Spinal cord (tissue), 10 donors: Measurements from ENCODE around the gene HS3ST6. TPM values are rescaled to one million over a fixed set of nuclear protein-coding genes. Genes with fewer than 3 reads are reported as not detected.
A peak's percentile ranks its signal among the peaks of the same experiment; 100 is the strongest.
"Not testable (repeated sequence)": the region's sequence is repeated elsewhere in the genome, so short reads cannot be mapped to it uniquely, and the experiment has no call there.

Experiments used
- DNase-seq, 6 donors: peaks; one replicate each; pipeline versions ENCODE4 v3.0.0 to v3.0.0-alpha.2; 2013 to 2015; ENCODE audit warnings: low spot score in 6 of 6, low read depth in 4 of 6
- H3K27ac ChIP-seq: one replicate; pipeline ENCODE4 v1.5.1; 2013; ENCODE audit warnings: low read depth, low read length, control low read depth
- H3K27me3 ChIP-seq: one replicate; pipeline ENCODE4 v1.6.1; 2013; ENCODE audit warnings: low read length; ENCODE audit not compliant: control insufficient read depth, insufficient read depth
- H3K36me3 ChIP-seq: one replicate; pipeline ENCODE4 v1.6.1; 2013; ENCODE audit warnings: low read length; ENCODE audit not compliant: control insufficient read depth, insufficient read depth
- H3K4me1 ChIP-seq: one replicate; pipeline ENCODE4 v1.6.1; 2013; ENCODE audit warnings: low read length; ENCODE audit not compliant: control insufficient read depth, insufficient read depth
- H3K4me3 ChIP-seq: one replicate; pipeline ENCODE4 v1.5.1; 2013; ENCODE audit warnings: low read depth, low read length, control low read depth
- H3K9me3 ChIP-seq: one replicate; pipeline ENCODE4 v1.6.1; 2013; ENCODE audit warnings: low read length; ENCODE audit not compliant: control insufficient read depth, insufficient read depth
- WGBS: methylation state at CpG from one replicate; pipeline ENCODE4 v1.1.5; 2013; ENCODE audit warnings: missing lambda C conversion rate; ENCODE audit not compliant: insufficient coverage; 5-methylcytosine and 5-hydroxymethylcytosine counted together
- polyA plus RNA-seq, 2 donors: library from polyadenylated mRNA; unstranded; fragments of 120-200 nt; gene quantifications; one replicate each; pipeline ENCODE4 v1.2.1, GENCODE V29; 2013; ENCODE audit not compliant: insufficient read length in 2 of 2
- total RNA-seq, 2 donors: library from RNA; depleted of rRNA in 1 of 2; stranded (reverse); fragments of 120-200 nt in 1 of 2; fragments of >200 nt in 1 of 2; gene quantifications; one replicate each; pipeline versions ENCODE4 v1.2.3 to v1.2.4, GENCODE V29; 2013 to 2014
- donor health status: healthy.

The HS3ST6 gene
- total and polyA plus RNA-seq, 4 donors, result not detected

GRCh38 chr16:1929105-1929504 is 10.9 kb upstream of the HS3ST6 start:
- Histone ChIP-seq H3K9me3 (no peaks in the 10 kb centered on the region), H3K27ac (no peak overlapping the region), H3K36me3 (no peaks in the 10 kb centered on the region), H3K27me3 (peaks cover 6% of the 10 kb centered on the region), H3K4me3 (peak overlapping the region; percentile 33), H3K4me1 (peaks cover 12% of the 10 kb centered on the region)
- WGBS, result 13% methylated on average over 6 of the region's 11 CpGs
- DNase-seq, result peak in 2 of 6 donors; percentile 32 to 50

- WGBS, result 50% methylated on average over 6 of the region's 11 CpGs
- Histone ChIP-seq H3K36me3 (no peaks in the 10 kb centered on the region), H3K4me1 (peaks cover 18% of the 10 kb centered on the region), H3K9me3 (no peaks in the 10 kb centered on the region), H3K27ac (no peak overlapping the region), H3K27me3 (peaks cover 34% of the 10 kb centered on the region), H3K4me3 (no peak overlapping the region)
- no peak for DNase-seq
Measured at GRCh38 chr16:1926271-1926670, 8.1 kb upstream of the HS3ST6 start.

GRCh38 chr16:1924095-1924494 is 5.9 kb upstream of the HS3ST6 start:
- DNase-seq, result no peak
- Histone ChIP-seq H3K4me1 (peaks cover 13% of the 10 kb centered on the region), H3K36me3 (no peaks in the 10 kb centered on the region), H3K9me3 (no peaks in the 10 kb centered on the region), H3K27me3 (peaks cover 56% of the 10 kb centered on the region), H3K4me3 (no peak overlapping the region), H3K27ac (no peak overlapping the region)
- 76% methylated on average over 5 of the region's 5 CpGs for WGBS

- no peak overlapping the region for H3K4me3 ChIP-seq
- DNase-seq, result no peak
- H3K4me1 ChIP-seq, result peaks cover 16% of the 10 kb centered on the region
- no peak overlapping the region for H3K27ac ChIP-seq
- WGBS, result 9% methylated on average over 15 of the region's 24 CpGs
- H3K36me3 ChIP-seq, result no peaks in the 10 kb centered on the region
- peaks cover 62% of the 10 kb centered on the region for H3K27me3 ChIP-seq
- H3K9me3 ChIP-seq, result no peaks in the 10 kb centered on the region
Measured at GRCh38 chr16:1923299-1924034, 5.3 kb upstream of the HS3ST6 start.

- Histone ChIP-seq H3K27ac (no peak overlapping the region), H3K4me1 (peaks cover 21% of the 10 kb centered on the region), H3K9me3 (no peaks in the 10 kb centered on the region), H3K27me3 (peaks cover 68% of the 10 kb centered on the region), H3K4me3 (no peak overlapping the region), H3K36me3 (no peaks in the 10 kb centered on the region)
- DNase-seq, result no peak
- WGBS, result 90% methylated on average over 8 of the region's 8 CpGs
Measured at GRCh38 chr16:1922357-1922756, 4.1 kb upstream of the HS3ST6 start.

- no peaks in the 10 kb centered on the region for H3K9me3 ChIP-seq
- peaks cover 84% of the 10 kb centered on the region for H3K27me3 ChIP-seq
- no peaks in the 10 kb centered on the region for H3K36me3 ChIP-seq
- no peak overlapping the region for H3K4me3 ChIP-seq
- H3K4me1 ChIP-seq, result peaks cover 21% of the 10 kb centered on the region
- peak in 2 of 6 donors; percentile 23 to 38 for DNase-seq
- no peak overlapping the region for H3K27ac ChIP-seq
- WGBS, result 13% methylated on average over 14 of the region's 15 CpGs
Measured at GRCh38 chr16:1920727-1921171, 2.5 kb upstream of the HS3ST6 start.

GRCh38 chr16:1920122-1920521 is 1.9 kb upstream of the HS3ST6 start:
- Histone ChIP-seq H3K4me1 (peaks cover 21% of the 10 kb centered on the region), H3K27me3 (peaks cover 89% of the 10 kb centered on the region)
- H3K9me3 ChIP-seq, H3K36me3 ChIP-seq, H3K27ac ChIP-seq, H3K4me3 ChIP-seq, DNase-seq: not testable (repeated sequence)
- 68% methylated on average over 20 of the region's 21 CpGs for WGBS

- 33% methylated on average over 30 of the region's 30 CpGs for WGBS
- Histone ChIP-seq H3K27me3 (peaks cover 92% of the 10 kb centered on the region), H3K27ac (no peak overlapping the region), H3K9me3 (no peaks in the 10 kb centered on the region), H3K36me3 (no peaks in the 10 kb centered on the region), H3K4me3 (no peak overlapping the region), H3K4me1 (peaks cover 21% of the 10 kb centered on the region)
- DNase-seq, result no peak
Measured at GRCh38 chr16:1919327-1919998, 1.2 kb upstream of the HS3ST6 start.

GRCh38 chr16:1917665-1918350 is 407 bp downstream of the HS3ST6 start:
- under 1% methylated on average over 81 of the region's 81 CpGs for WGBS
- H3K4me3 ChIP-seq, result no peak overlapping the region
- H3K27ac ChIP-seq, result no peak overlapping the region
- no peaks in the 10 kb centered on the region for H3K9me3 ChIP-seq
- DNase-seq, result no peak
- no peaks in the 10 kb centered on the region for H3K36me3 ChIP-seq
- H3K27me3 ChIP-seq, result peaks cover 86% of the 10 kb centered on the region
- H3K4me1 ChIP-seq, result peaks cover 15% of the 10 kb centered on the region
